ENCODE data around the gene PARP11.

Gene PARP11

GRCh38 chr12:3816266-3816665 lies 56.9 kb downstream of the PARP11 start:
- no peak for DNase-seq

- DNase-seq = no peak
These were observed 58.0 kb downstream of the PARP11 start for GRCh38 chr12:3815094-3815766.

- DNase-seq = no peak
These were observed 62.7 kb downstream of the PARP11 start for GRCh38 chr12:3810540-3810939.

GRCh38 chr12:3810016-3810370 lies 63.2 kb downstream of the PARP11 start:
- DNase-seq = no peak

GRCh38 chr12:3809357-3810015 lies 63.7 kb downstream of the PARP11 start:
- no peak for DNase-seq

- DNase-seq = no peak
These were observed 68.1 kb downstream of the PARP11 start for GRCh38 chr12:3805077-3805476.

GRCh38 chr12:3803865-3804472 lies 69.2 kb downstream of the PARP11 start:
- peak; percentile 63 for DNase-seq

- DNase-seq = no peak
These were observed 70.5 kb downstream of the PARP11 start for GRCh38 chr12:3802721-3803120.

GRCh38 chr12:3797531-3798048 lies 75.6 kb downstream of the PARP11 start:
- no peak for DNase-seq

GRCh38 chr12:3795492-3796133 lies 77.6 kb downstream of the PARP11 start:
- DNase-seq = no peak

- DNase-seq = no peak
These were observed 78.1 kb downstream of the PARP11 start for GRCh38 chr12:3795066-3795465.

GRCh38 chr12:3792623-3793288 lies 80.4 kb downstream of the PARP11 start:
- DNase-seq = no peak

GRCh38 chr12:3791256-3791874 lies 81.8 kb downstream of the PARP11 start:
- DNase-seq = peak; percentile 18

GRCh38 chr12:3790642-3791041 lies 82.6 kb downstream of the PARP11 start:
- peak; percentile 28 for DNase-seq

GRCh38 chr12:3789838-3790237 lies 83.4 kb downstream of the PARP11 start:
- no peak for DNase-seq

- DNase-seq = peak; percentile 54
These were observed 95.9 kb downstream of the PARP11 start for GRCh38 chr12:3777206-3777809.

GRCh38 chr12:3775385-3776035 lies 97.7 kb downstream of the PARP11 start:
- DNase-seq = no peak

- DNase-seq = no peak
These were observed 100.8 kb downstream of the PARP11 start for GRCh38 chr12:3772380-3772779.

- no peak for DNase-seq
These were observed 101.3 kb downstream of the PARP11 start for GRCh38 chr12:3771853-3772252.

GRCh38 chr12:3770891-3771290 lies 102.3 kb downstream of the PARP11 start:
- no peak for DNase-seq

- no peak for DNase-seq
These were observed 104.2 kb downstream of the PARP11 start for GRCh38 chr12:3768911-3769447.
